ENCODE data around the gene POLK. TPM values are rescaled to one million over a fixed set of nuclear protein-coding genes. Genes with fewer than 3 reads are reported as not detected.

The POLK gene
- total RNA-seq, 4 donors from 2014 or later, result 23.9 to 35.8 (median 27.8) TPM

- H3K4me1 ChIP-seq, result peaks cover 0 to 9% of the 10 kb centered on the region in 2 donors
- H3K27me3 ChIP-seq, result no peaks in the 10 kb centered on the region
- DNase-seq (no peak), ATAC-seq (peak in 1 of 2 donors; percentile 44)
- TF ChIP-seq, protein P1, sequence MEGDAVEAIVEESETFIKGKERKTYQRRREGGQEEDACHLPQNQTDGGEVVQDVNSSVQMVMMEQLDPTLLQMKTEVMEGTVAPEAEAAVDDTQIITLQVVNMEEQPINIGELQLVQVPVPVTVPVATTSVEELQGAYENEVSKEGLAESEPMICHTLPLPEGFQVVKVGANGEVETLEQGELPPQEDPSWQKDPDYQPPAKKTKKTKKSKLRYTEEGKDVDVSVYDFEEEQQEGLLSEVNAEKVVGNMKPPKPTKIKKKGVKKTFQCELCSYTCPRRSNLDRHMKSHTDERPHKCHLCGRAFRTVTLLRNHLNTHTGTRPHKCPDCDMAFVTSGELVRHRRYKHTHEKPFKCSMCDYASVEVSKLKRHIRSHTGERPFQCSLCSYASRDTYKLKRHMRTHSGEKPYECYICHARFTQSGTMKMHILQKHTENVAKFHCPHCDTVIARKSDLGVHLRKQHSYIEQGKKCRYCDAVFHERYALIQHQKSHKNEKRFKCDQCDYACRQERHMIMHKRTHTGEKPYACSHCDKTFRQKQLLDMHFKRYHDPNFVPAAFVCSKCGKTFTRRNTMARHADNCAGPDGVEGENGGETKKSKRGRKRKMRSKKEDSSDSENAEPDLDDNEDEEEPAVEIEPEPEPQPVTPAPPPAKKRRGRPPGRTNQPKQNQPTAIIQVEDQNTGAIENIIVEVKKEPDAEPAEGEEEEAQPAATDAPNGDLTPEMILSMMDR (IDR thresholded peaks at IDR 0.05 in 4 of 5, conservative IDR thresholded peaks at IDR 0.05 in 1 of 5), result no peak
- no peak for TF ChIP-seq POLR2A (IDR thresholded peaks at IDR 0.05)
- H3K4me3 ChIP-seq, result peak within 1 kb of the TSS; percentile 47 to 64 (median 56)
- in situ Hi-C loops (cut with MboI; ENCODE audit: low sequenced_read_pairs in 4 of 4), result no loop called here
- no peak within 1 kb of the TSS for H3K27ac ChIP-seq
- intact Hi-C loops (cut with DNase I; ENCODE audit: low total_unique reads), result no loop called here
- no peaks in the 10 kb centered on the region for H3K36me3 ChIP-seq
- no peaks in the 10 kb centered on the region for H3K9me3 ChIP-seq
These were observed 99.9 kb downstream of the POLK start, which contains the start of gene ANKDD1B for GRCh38 chr5:75611311-75612225. Gene ANKDD1B, plus strand, starts transcription at chr5:75611453. Its CDS starts 182 bp downstream, at chr5:75611635.

DNA sequence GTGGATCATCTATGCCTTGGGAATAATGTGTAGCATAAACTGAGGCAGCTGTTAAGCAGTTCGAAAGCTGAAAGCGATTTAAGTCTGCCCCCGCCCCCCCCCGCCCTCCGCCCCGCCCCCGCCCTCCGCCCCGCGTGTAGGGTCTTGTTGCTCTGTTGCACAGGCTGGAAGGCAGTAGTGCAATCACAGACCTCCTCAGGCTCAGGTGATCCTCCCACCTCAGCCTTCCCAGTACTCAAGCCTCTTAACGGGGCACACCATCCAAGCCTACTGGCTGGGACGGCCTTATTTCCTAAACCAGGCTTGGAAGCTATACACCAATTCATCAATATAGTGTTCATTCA, 100.5 kb downstream of the POLK start:
- Histone ChIP-seq H3K4me1 (peaks cover 0 to 9% of the 10 kb centered on the region in 2 donors), H3K27me3 (no peaks in the 10 kb centered on the region), H3K4me3 (peak overlapping the region in 3 of 4 donors; percentile 47 to 61 (median 52)), H3K9me3 (no peaks in the 10 kb centered on the region), H3K27ac (no peak overlapping the region), H3K36me3 (no peaks in the 10 kb centered on the region)
- DNase-seq (no peak), ATAC-seq (no peak)
- TF ChIP-seq, protein P1 (IDR thresholded peaks at IDR 0.05 in 4 of 5, conservative IDR thresholded peaks at IDR 0.05 in 1 of 5), result no peak
- no peak for TF ChIP-seq POLR2A (IDR thresholded peaks at IDR 0.05)
- in situ Hi-C loops (cut with MboI; ENCODE audit: low sequenced_read_pairs in 4 of 4), result no loop called here
- intact Hi-C loops (cut with DNase I; ENCODE audit: low total_unique reads), result no loop called here

DNA sequence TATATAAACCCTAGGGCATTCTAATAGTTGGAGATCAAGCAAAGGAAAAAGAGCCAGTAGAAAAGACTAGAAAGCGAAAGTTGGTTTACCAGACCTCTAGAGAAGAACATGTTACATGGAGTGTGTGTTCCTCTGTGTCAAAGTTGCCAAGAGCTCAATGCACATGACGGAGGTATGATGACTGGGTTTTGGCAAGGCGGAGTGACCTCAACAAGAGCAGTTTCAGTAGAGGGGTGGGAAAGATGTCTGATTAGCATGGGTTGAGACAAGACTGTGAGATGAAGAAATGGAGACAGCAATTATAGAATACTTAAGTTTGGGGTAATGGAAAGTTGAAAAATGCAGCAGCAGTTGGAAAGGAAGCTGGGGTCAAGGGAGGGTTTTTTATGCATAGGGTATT, 101.2 kb downstream of the POLK start:
- DNase-seq (no peak), ATAC-seq (no peak)
- Histone ChIP-seq H3K9me3 (no peaks in the 10 kb centered on the region), H3K27ac (no peak overlapping the region), H3K4me1 (peaks cover 0 to 9% of the 10 kb centered on the region in 2 donors), H3K27me3 (no peaks in the 10 kb centered on the region), H3K36me3 (no peaks in the 10 kb centered on the region), H3K4me3 (no peak overlapping the region)
- TF ChIP-seq POLR2A (IDR thresholded peaks at IDR 0.05), result no peak
- TF ChIP-seq, protein P1 (IDR thresholded peaks at IDR 0.05 in 4 of 5, conservative IDR thresholded peaks at IDR 0.05 in 1 of 5), result no peak
- in situ Hi-C loops (cut with MboI; ENCODE audit: low sequenced_read_pairs in 4 of 4) (no loop called here), intact Hi-C loops (cut with DNase I; ENCODE audit: low total_unique reads) (no loop called here)

DNA sequence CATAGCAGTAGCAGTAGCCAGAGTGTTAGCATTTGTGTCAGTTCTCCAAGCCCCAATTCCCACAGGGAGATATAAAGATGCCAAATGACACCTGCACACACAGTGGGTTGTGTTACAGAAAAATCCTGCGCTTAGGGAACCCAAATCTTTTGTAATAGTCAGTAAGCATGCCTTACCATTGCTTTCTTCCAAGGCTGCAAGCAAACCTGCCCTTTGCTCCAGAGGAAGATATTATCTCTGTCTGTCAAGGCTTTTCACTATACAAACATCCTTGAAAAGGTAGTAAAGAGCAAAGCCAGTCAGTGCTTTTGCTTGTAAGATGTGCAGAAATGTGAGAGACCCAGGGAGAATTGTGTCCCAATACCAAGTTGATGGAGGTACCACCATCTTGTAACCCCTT, 102.5 kb downstream of the POLK start:
- no peak for ATAC-seq
- Histone ChIP-seq H3K4me1 (peaks cover 0 to 9% of the 10 kb centered on the region in 2 donors), H3K9me3 (no peaks in the 10 kb centered on the region), H3K27me3 (no peaks in the 10 kb centered on the region), H3K27ac (no peak overlapping the region), H3K36me3 (no peaks in the 10 kb centered on the region), H3K4me3 (no peak overlapping the region)
- intact Hi-C loops (cut with DNase I; ENCODE audit: low total_unique reads) (no loop called here), in situ Hi-C loops (cut with MboI; ENCODE audit: low sequenced_read_pairs in 4 of 4) (no loop called here)
- TF ChIP-seq, protein P1 (IDR thresholded peaks at IDR 0.05 in 4 of 5, conservative IDR thresholded peaks at IDR 0.05 in 1 of 5), result no peak
- TF ChIP-seq POLR2A (IDR thresholded peaks at IDR 0.05), result no peak
- no peak for DNase-seq

All from gastrocnemius medialis (tissue), 4 donors.